Measurements from ENCODE around the gene RAET1E.
"Not testable (repeated sequence)": the region's sequence is repeated elsewhere in the genome, so short reads cannot be mapped to it uniquely, and the experiment has no call there.

RAET1E gene

GRCh38 chr6:149929422-149929821 is 31.5 kb upstream of the RAET1E start:
- in situ Hi-C loops (cut with HindIII; ENCODE audit: low sequenced_read_pairs) = no loop called here

DNA sequence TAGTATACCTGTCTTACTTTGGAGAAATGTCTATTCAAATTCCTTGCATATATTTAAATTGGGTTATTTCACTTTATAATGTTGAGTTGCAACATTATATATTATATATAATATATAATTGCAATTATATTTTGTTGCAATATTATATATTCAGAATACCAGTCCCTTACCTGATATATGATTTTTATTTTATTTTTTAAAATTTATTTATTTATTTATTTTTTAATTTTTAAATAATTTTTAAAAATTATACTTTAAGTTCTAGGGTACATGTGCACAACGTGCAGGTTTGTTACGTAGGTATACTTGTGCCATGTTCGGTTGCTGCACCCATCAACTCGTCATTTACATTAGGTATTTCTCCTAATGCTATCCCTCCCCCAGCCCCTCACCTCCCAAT is 29.1 kb upstream of the RAET1E start:
- in situ Hi-C loops (cut with HindIII; ENCODE audit: low sequenced_read_pairs) = not testable (repeated sequence)

- in situ Hi-C loops (cut with HindIII; ENCODE audit: low sequenced_read_pairs) = no loop called here
These were observed 28.3 kb upstream of the RAET1E start for GRCh38 chr6:149925974-149926777.

GRCh38 chr6:149925253-149925973 is 27.5 kb upstream of the RAET1E start:
- in situ Hi-C loops (cut with HindIII; ENCODE audit: low sequenced_read_pairs) = no loop called here

DNA sequence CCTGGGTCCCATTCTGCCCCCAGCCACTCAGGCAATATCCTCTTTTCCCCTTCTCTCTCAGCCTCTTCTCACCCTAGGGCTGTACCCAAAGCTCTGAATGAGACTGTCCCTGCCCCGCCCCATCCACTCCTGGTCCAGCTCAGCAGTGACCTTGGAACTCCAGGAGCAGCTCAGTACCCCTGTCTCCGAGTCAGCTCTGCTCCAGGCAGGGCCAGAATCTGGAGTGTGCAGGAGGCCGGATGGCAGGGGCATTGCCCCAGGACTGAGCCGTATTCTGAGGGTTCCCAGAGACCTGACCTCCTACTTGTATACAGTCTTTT is 27.0 kb upstream of the RAET1E start:
- in situ Hi-C loops (cut with HindIII; ENCODE audit: low sequenced_read_pairs) = no loop called here

DNA sequence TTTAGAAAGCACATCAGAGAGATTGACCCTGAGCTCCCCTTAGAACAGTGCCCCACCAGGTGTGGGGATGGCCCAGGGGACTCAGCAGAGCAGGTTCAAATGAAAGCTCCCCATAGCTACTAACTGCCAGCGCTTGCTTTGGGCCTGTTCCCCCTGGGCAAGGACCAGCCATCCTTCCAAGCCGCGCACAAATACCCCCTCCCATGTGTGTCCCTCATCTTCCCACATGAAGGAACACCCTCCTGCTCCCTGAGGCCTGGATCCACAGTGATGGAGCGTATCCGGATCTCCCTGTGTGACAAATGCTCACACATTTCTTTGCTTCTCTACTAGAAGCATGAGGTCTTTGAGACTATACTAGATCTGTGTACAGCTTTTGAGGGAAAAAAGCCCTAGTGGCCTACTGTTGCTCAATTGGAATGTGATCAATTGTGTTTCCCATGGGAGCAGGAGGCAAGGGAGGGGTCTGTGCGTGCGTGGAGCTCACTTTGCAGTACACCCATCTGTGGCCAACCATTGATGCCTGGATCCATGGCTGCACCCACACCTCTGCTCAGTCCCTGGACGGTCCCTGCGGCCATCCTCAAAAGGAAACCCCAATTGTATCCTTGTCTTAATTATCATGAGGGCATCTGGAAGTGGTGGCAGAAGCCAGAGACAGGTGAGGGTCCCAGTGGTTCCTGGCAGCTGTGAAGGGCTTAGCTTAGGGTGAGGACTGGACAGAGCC is 26.5 kb upstream of the RAET1E start:
- in situ Hi-C loops (cut with HindIII; ENCODE audit: low sequenced_read_pairs) = no loop called here

GRCh38 chr6:149923327-149923986 is 25.5 kb upstream of the RAET1E start:
- in situ Hi-C loops (cut with HindIII; ENCODE audit: low sequenced_read_pairs) = no loop called here

- in situ Hi-C loops (cut with HindIII; ENCODE audit: low sequenced_read_pairs) = no loop called here
These were observed 24.9 kb upstream of the RAET1E start, which contains the start of gene RAET1G for GRCh38 chr6:149922642-149923326. Gene RAET1G, minus strand, starts transcription at chr6:149923121. Its CDS starts 111 bp downstream, at chr6:149923010.

DNA sequence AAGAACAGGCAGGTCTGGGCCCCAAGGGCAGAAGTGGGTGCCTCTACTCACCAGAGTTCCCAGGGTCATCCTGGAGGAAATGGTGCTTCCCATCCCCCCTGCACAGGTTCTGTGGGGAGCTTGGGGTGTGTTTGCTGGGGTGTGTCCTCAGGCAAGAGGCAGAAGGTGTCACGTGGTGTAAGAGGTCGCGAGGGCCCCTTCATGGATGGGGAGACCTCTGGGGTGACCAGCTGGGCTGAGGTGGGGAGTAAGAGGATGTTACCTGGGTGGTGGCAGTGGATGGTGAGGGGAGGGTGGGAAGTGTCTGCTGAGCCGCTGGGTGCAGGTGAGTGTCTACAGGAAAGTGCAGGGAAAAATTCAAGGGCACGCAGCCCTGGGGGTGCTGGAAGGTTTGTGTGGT is 24.2 kb upstream of the RAET1E start:
- in situ Hi-C loops (cut with HindIII; ENCODE audit: low sequenced_read_pairs) = not testable (repeated sequence)

DNA sequence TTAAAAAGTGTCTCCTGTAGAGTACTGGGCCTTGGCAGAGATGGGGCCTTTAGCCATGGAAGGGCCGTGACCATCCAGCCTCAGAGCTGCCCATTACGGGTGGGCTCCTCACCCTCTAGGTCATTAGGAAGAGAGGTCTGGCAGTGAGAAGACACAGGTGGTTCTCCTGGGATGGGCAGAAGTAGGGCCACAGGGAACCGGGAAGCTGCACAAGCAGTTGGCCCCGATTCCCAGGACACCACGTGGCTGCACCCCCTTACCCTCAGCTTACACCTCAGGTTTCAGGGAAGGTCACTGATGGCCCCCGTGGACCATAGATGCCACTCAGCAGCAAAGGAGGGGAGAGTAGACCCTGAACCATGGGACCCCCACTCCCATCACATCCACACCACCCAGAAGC is 23.4 kb upstream of the RAET1E start:
- in situ Hi-C loops (cut with HindIII; ENCODE audit: low sequenced_read_pairs) = no loop called here

- in situ Hi-C loops (cut with HindIII; ENCODE audit: low sequenced_read_pairs) = no loop called here
These were observed 21.9 kb upstream of the RAET1E start for GRCh38 chr6:149919834-149920225.

DNA sequence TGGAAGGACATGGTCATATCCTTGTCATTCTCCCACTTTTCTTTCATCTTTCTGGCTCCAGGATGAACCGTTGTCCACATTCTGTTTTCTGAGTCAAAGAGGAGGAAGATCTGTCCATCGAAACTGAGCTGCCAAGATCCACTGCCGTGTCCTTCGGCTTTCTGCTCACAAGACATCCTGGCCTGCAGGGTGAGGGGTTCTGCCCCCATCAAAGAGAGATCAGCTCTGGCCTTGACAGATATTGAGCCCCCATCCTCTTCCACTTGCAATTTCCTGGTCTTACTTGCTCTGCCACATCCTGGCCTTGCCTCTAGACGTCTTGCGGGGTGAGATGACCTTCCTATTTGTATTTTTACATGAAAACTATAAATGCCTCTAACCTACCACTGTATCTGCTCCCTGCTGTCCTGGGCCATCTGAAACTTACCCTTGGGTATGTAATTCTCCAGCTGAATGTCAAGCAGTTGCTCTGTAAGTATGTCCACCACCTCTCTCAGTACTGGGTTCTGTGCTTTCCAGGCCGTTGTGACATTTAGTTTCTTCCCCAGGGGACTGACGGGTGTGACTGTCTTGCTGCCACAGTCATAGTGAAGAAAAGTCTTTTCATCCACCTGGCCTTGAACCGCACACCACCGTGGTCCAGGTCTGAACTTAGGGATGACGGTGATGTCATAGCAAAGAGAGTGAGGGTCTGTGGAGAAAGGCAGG is 21.4 kb upstream of the RAET1E start:
- in situ Hi-C loops (cut with HindIII; ENCODE audit: low sequenced_read_pairs) = not testable (repeated sequence)

- in situ Hi-C loops (cut with HindIII; ENCODE audit: low sequenced_read_pairs) = no loop called here
These were observed 20.4 kb upstream of the RAET1E start for GRCh38 chr6:149918151-149918905.

GRCh38 chr6:149917679-149918078 is 19.8 kb upstream of the RAET1E start:
- in situ Hi-C loops (cut with HindIII; ENCODE audit: low sequenced_read_pairs) = no loop called here

DNA sequence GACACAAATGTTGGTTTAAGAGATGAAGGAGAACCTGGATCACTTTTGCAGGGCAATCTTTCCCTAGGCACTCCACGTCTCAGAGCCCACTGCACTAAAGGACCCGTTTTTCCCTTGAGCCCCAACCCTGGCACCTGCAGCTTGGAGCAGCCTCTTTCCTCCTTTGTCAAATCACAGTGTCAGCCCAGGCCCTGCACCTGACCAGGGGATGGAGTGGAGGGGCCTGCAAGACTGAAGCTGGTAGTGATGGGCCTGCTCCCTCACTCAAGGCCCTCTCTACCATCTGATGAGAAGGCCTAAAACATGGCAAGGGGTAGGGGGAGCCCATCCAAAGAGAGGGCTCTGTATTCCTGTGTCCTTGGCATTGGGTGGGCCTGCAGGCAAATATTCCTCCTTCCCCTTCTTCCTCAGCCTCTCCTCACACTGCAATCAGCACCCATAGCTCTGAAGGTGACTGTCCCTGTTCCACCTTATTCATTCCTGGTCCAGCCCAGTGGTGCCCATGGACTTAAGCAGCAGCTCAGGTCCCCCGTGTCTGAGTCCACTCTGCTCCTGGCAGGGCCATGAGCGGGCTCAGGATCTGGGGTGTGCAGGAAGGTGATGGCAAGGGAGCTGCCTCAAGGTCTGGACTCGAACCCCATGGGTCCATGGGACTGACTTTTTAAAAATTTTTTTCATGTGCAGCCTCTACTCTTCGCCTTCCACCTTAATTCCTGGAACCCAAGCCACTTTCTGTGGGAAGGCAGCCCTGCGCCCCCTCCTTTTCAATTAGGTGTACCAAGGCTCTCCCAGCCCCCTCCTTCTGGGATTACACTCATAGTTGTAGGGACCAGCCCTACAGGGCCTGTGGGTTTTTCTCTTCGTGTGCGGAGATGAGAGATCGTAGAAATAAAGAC is 18.3 kb upstream of the RAET1E start:
- in situ Hi-C loops (cut with HindIII; ENCODE audit: low sequenced_read_pairs) = no loop called here

GRCh38 chr6:149913540-149914240 is 15.8 kb upstream of the RAET1E start:
- in situ Hi-C loops (cut with HindIII; ENCODE audit: low sequenced_read_pairs) = no loop called here

DNA sequence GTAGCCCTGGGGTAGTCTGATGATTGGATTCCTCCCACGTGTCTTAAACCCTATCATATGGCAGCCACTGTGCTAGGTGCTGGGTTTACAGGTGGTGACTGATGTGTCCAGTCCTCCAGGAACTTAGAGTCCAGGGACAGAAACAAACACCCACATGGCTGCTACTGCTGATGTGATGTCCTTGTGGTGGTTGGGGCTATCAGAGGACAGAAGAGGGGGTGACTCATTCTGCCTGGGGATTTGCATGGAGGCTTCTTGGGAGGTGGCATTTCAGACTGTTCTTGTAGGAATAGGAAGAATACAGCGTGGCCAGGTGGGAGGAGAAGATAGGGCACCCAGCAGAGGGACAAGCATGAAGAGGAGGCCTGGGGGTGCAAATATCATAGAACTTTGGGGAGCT is 15.2 kb upstream of the RAET1E start:
- in situ Hi-C loops (cut with HindIII; ENCODE audit: low sequenced_read_pairs) = no loop called here

DNA sequence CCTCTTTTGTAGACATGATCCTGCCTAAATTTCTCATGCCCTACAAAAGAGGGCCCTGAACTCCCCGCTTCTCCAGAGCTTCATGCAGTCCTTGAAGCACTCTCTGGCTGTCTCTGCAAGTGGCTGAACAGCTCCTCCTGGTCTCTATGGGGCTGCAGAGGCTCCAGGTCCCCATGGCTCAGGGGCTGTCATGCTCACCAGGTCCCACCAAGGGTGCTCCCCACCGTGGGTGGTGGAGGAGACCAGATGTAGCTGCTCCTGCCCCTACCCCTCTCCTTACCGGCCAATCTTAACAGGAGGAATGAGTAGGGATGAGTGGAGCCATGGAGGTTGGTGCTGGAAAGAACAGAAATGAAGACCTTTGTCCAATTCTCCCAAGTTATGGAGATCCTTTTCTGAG is 14.8 kb upstream of the RAET1E start:
- in situ Hi-C loops (cut with HindIII; ENCODE audit: low sequenced_read_pairs) = not testable (repeated sequence)
